RWPE2 (cell line): ENCODE results near the gene MTG1.

ENCODE experiments used
- ATAC-seq: fragments of 200-7000 bp; cut with Tn5 transposase; 3 replicates; pipeline ENCODE4 v1.9.1; 2021; ENCODE audit warnings: low read depth
- DNase-seq: peaks from one replicate; pipeline ENCODE4 v3.0.0-alpha.2; 2020; ENCODE audit warnings: low spot score
- H3K27ac ChIP-seq: fragments of 450-650 bp; 2 replicates; pipeline ENCODE4 v1.5.1; 2017; ENCODE audit warnings: mild to moderate bottlenecking; ENCODE audit not compliant: poor library complexity, severe bottlenecking
- H3K27me3 ChIP-seq: fragments of 250-450 bp; sonication (Bioruptor Pico); 2 replicates; pipeline ENCODE4 v1.5.1; 2021; ENCODE audit warnings: mild to moderate bottlenecking, moderate library complexity; ENCODE audit not compliant: insufficient read depth, poor library complexity, severe bottlenecking
- H3K36me3 ChIP-seq: fragments of 250-450 bp; sonication (Bioruptor Pico); 2 replicates; pipeline ENCODE4 v1.5.1; 2020; ENCODE audit warnings: low read depth, mild to moderate bottlenecking, moderate library complexity
- H3K4me1 ChIP-seq: fragments of 250-450 bp; sonication (Bioruptor Pico); 2 replicates; pipeline ENCODE4 v1.5.1; 2021; ENCODE audit warnings: mild to moderate bottlenecking, moderate library complexity; ENCODE audit not compliant: insufficient read depth, poor library complexity, severe bottlenecking
- H3K4me3 ChIP-seq: fragments of 250-450 bp; sonication (Bioruptor Pico); 2 replicates; pipeline ENCODE4 v1.5.1; 2021; ENCODE audit warnings: mild to moderate bottlenecking, moderate library complexity; ENCODE audit not compliant: severe bottlenecking
- H3K9me3 ChIP-seq: fragments of 250-450 bp; sonication (Bioruptor Pico); 2 replicates; pipeline ENCODE4 v1.5.1; 2021; ENCODE audit warnings: mild to moderate bottlenecking, moderate library complexity; ENCODE audit not compliant: severe bottlenecking
- TF ChIP-seq, protein P1 (sequence below): fragments of 450-650 bp; IDR thresholded peaks from one replicate; pipeline ENCODE4 v1.5.1; 2017; ENCODE audit warnings: mild to moderate bottlenecking, moderate library complexity; ENCODE audit not compliant: poor library complexity, severe bottlenecking

Gene MTG1

GRCh38 chr10:133462512-133463305, 68.8 kb downstream of the MTG1 start:
- H3K9me3 ChIP-seq: no peaks in the 10 kb centered on the region
- ATAC-seq (no peak), DNase-seq (no peak)
- no peak overlapping the region for H3K27ac ChIP-seq
- TF ChIP-seq, protein P1, sequence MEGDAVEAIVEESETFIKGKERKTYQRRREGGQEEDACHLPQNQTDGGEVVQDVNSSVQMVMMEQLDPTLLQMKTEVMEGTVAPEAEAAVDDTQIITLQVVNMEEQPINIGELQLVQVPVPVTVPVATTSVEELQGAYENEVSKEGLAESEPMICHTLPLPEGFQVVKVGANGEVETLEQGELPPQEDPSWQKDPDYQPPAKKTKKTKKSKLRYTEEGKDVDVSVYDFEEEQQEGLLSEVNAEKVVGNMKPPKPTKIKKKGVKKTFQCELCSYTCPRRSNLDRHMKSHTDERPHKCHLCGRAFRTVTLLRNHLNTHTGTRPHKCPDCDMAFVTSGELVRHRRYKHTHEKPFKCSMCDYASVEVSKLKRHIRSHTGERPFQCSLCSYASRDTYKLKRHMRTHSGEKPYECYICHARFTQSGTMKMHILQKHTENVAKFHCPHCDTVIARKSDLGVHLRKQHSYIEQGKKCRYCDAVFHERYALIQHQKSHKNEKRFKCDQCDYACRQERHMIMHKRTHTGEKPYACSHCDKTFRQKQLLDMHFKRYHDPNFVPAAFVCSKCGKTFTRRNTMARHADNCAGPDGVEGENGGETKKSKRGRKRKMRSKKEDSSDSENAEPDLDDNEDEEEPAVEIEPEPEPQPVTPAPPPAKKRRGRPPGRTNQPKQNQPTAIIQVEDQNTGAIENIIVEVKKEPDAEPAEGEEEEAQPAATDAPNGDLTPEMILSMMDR: no peak
- no peaks in the 10 kb centered on the region for H3K27me3 ChIP-seq
- H3K4me3 ChIP-seq: no peak overlapping the region
- H3K36me3 ChIP-seq: no peaks in the 10 kb centered on the region
- H3K4me1 ChIP-seq: no peaks in the 10 kb centered on the region

DNA sequence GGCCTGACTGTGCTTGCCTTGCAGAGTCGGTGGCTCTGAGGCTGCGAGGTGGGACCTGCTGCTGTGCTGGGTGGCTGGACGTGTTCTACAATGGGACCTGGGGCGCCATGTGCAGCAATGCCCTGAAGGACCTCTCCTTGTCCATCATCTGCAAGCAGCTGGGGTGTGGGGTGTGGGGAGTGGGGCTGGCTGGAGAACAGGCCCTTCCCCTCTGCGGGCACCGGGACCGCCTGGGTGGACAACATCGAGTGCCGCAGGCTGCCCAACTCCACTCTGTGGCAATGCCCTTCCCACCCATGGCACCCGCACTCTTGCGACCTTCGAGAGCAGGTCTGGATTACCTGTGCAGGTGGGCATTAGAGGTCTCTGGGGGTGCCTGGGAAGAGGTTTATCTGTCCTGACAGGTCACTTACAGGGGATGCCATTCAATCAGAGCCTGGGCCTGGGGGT, 70.7 kb downstream of the MTG1 start:
- DNase-seq (peak; percentile 51), ATAC-seq (no peak)
- H3K27ac ChIP-seq: no peak overlapping the region
- H3K36me3 ChIP-seq: no peaks in the 10 kb centered on the region
- H3K4me1 ChIP-seq: no peaks in the 10 kb centered on the region
- H3K27me3 ChIP-seq: no peaks in the 10 kb centered on the region
- TF ChIP-seq, protein P1: no peak
- H3K9me3 ChIP-seq: no peaks in the 10 kb centered on the region
- no peak overlapping the region for H3K4me3 ChIP-seq

- ATAC-seq (no peak), DNase-seq (no peak)
- Histone ChIP-seq H3K27me3 (no peaks in the 10 kb centered on the region), H3K9me3 (no peaks in the 10 kb centered on the region), H3K4me1 (no peaks in the 10 kb centered on the region), H3K36me3 (no peaks in the 10 kb centered on the region), H3K4me3 (no peak overlapping the region), H3K27ac (no peak overlapping the region)
- TF ChIP-seq, protein P1: no peak
Observed at GRCh38 chr10:133465191-133465949, 71.4 kb downstream of the MTG1 start.

DNA sequence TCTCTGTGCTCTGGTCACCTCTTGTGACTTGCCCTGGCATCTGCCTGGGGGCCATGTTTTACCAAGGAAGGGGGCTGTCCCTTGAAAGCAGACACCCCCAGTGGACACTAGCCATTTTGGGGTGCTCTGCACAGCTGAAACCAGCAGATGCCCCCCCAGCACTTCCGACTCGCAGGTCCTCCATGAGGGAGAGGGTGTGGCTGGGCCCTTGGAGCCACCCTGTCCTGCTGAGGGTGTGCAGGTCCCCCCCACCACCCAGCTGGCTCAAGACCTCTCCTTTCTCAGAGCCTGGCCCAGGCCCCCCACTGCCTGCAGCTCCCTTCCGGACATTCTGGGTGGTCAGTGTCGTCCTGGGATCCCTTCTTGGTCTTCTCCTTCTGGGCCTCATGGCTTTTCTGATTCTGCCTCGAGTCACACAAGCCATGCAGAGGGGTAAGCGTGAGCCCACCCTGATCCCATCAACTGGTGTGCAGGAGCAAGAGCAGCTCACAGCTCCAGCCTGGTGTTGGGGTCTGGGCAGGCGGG, 72.1 kb downstream of the MTG1 start:
- Histone ChIP-seq H3K27me3 (no peaks in the 10 kb centered on the region), H3K9me3 (no peaks in the 10 kb centered on the region), H3K4me3 (no peak overlapping the region), H3K4me1 (no peaks in the 10 kb centered on the region), H3K36me3 (no peaks in the 10 kb centered on the region), H3K27ac (no peak overlapping the region)
- TF ChIP-seq, protein P1: no peak
- ATAC-seq (no peak), DNase-seq (no peak)
